Neural progenitor cell (in vitro differentiated cells): ENCODE measurements around the gene PCSK6. TPM values are rescaled to one million over a fixed set of nuclear protein-coding genes. Genes with fewer than 3 reads are reported as not detected.

Source experiments
- DNase-seq: peaks from one replicate; pipeline ENCODE4 v3.0.0-alpha.2; 2016; ENCODE audit warnings: low spot score
- H2AFZ ChIP-seq: fragments of 200-600 bp; sonication (generic); replicated peaks from 2 replicates; pipeline ENCODE4 v1.6.1; 2016; ENCODE audit warnings: antibody characterized with exemption
- H3F3A ChIP-seq: fragments of 200-600 bp; sonication (generic); 2 replicates; pipeline ENCODE4 v1.6.1; 2016; ENCODE audit warnings: antibody characterized with exemption, low read depth
- H3K27ac ChIP-seq: fragments of 200-600 bp; sonication (generic); 2 replicates; pipeline ENCODE4 v1.5.1; 2016; ENCODE audit warnings: mild to moderate bottlenecking
- H3K27me3 ChIP-seq: fragments of 200-600 bp; sonication (generic); 2 replicates; pipeline ENCODE4 v1.6.1; 2016; ENCODE audit warnings: mild to moderate bottlenecking, moderate library complexity
- H3K36me3 ChIP-seq: fragments of 200-600 bp; sonication (generic); 2 replicates; pipeline ENCODE4 v1.5.1; 2016
- H3K4me1 ChIP-seq: fragments of 200-600 bp; sonication (generic); 2 replicates; pipeline ENCODE4 v1.6.1; 2016; ENCODE audit warnings: mixed run types
- H3K4me2 ChIP-seq: fragments of 200-600 bp; sonication (generic); 2 replicates; pipeline ENCODE4 v1.6.1; 2016
- H3K4me3 ChIP-seq: fragments of 200-600 bp; sonication (generic); 2 replicates; pipeline ENCODE4 v1.5.1; 2016
- H3K79me2 ChIP-seq: fragments of 200-600 bp; sonication (generic); 2 replicates; pipeline ENCODE4 v1.6.1; 2016; ENCODE audit warnings: low read depth
- H3K9ac ChIP-seq: fragments of 200-600 bp; sonication (generic); 2 replicates; pipeline ENCODE4 v1.6.1; 2016
- H3K9me3 ChIP-seq: fragments of 200-600 bp; sonication (generic); 2 replicates; pipeline ENCODE4 v1.5.1; 2016; ENCODE audit warnings: low read depth
- H4K20me1 ChIP-seq: fragments of 200-600 bp; sonication (generic); 2 replicates; pipeline ENCODE4 v1.6.1; 2016; ENCODE audit warnings: low read depth
- H3K27ac Mint-ChIP-seq: 3 replicates; pipeline ENCODE4 v1.8.0; 2021; ENCODE audit warnings: mixed read lengths
- H3K27me3 Mint-ChIP-seq: 2 replicates; pipeline ENCODE4 v1.8.0; 2022; ENCODE audit warnings: low read depth, mild to moderate bottlenecking, inconsistent platforms, moderate library complexity, mixed read lengths; ENCODE audit not compliant: insufficient read depth
- H3K36me3 Mint-ChIP-seq: 3 replicates; pipeline ENCODE4 v1.8.0; 2021; ENCODE audit warnings: mixed read lengths
- H3K4me1 Mint-ChIP-seq: 3 replicates; pipeline ENCODE4 v1.8.0; 2021; ENCODE audit warnings: mixed read lengths
- H3K4me3 Mint-ChIP-seq: 3 replicates; pipeline ENCODE4 v1.8.0; 2021; ENCODE audit warnings: mild to moderate bottlenecking, moderate library complexity, mixed read lengths
- H3K9me3 Mint-ChIP-seq: 3 replicates; pipeline ENCODE4 v1.8.0; 2020; ENCODE audit warnings: mixed read lengths
- EZH2 ChIP-seq: fragments of 200-600 bp; sonication (generic); IDR thresholded peaks from 2 replicates; pipeline ENCODE4 v1.6.1; 2017; ENCODE audit warnings: antibody characterized with exemption, mild to moderate bottlenecking, moderate library complexity
- EZH2phosphoT487 ChIP-seq: fragments of 200-600 bp; sonication (generic); IDR thresholded peaks from 2 replicates; pipeline ENCODE4 v1.6.1; 2017; ENCODE audit warnings: antibody characterized with exemption
- total RNA-seq: library from RNA; depleted of rRNA; stranded (reverse); fragments of >200 nt; gene quantifications from 2 replicates; pipeline ENCODE4 v1.2.3, GENCODE V29; 2015; ENCODE audit warnings: low replicate concordance
- TF ChIP-seq, protein P1 (sequence below): fragments of 200-600 bp; sonication (generic); IDR thresholded peaks from 2 replicates; pipeline ENCODE4 v1.5.1; 2017; ENCODE audit warnings: antibody characterized with exemption, mild to moderate bottlenecking

Gene PCSK6
- total RNA-seq, 1 donor from 2014 or later: 1.9 TPM

DNA sequence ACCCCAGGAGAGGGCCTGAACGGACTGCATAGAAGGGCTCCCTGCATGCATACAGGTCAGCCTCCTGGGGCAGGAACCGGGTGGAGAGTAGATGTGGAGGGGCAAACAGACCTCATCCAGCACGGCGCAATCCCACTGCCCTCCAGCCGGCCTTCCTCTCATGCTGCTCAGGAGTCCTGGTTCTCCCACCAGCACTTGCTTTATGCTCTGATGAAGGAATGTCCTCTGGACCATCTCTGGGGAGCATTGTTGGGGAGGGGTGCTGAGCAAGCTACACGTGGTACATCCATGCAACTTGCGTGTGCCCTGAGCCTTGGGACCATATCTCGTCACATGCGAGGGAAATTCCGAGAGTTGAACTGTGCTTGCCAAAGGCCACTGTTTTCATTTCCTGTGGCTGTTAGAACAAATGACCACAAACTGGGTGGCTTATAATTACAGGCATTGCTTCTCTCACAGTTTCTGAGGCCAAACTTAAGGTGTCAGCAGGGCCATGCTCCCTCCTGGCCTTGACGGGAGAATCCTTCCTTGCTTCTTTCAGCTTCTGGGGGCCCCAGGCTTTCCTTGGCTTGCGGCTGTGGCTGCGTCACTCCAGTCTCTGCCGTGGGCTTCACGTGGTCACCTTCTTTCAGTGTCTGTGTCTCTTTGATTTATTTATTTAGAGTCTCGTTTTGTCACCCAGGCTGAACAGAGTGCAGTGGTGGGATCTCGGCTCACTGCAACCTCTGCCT, 224.4 kb downstream of the PCSK6 start:
- Mint-ChIP-seq H3K27me3 (peaks cover 2% of the 10 kb centered on the region), H3K9me3 (no peaks in the 10 kb centered on the region), H3K4me3 (no peak overlapping the region), H3K27ac (no peak overlapping the region), H3K36me3 (peaks cover 8% of the 10 kb centered on the region), H3K4me1 (peaks cover 3% of the 10 kb centered on the region)
- no peak overlapping the region for H3K4me3 ChIP-seq
- H3K4me1 ChIP-seq: no peaks in the 10 kb centered on the region
- no peak for DNase-seq
- no peaks in the 10 kb centered on the region for H3K79me2 ChIP-seq
- no peaks in the 10 kb centered on the region for H3K9me3 ChIP-seq
- H2AFZ ChIP-seq: no peak overlapping the region
- TF ChIP-seq, protein P1, sequence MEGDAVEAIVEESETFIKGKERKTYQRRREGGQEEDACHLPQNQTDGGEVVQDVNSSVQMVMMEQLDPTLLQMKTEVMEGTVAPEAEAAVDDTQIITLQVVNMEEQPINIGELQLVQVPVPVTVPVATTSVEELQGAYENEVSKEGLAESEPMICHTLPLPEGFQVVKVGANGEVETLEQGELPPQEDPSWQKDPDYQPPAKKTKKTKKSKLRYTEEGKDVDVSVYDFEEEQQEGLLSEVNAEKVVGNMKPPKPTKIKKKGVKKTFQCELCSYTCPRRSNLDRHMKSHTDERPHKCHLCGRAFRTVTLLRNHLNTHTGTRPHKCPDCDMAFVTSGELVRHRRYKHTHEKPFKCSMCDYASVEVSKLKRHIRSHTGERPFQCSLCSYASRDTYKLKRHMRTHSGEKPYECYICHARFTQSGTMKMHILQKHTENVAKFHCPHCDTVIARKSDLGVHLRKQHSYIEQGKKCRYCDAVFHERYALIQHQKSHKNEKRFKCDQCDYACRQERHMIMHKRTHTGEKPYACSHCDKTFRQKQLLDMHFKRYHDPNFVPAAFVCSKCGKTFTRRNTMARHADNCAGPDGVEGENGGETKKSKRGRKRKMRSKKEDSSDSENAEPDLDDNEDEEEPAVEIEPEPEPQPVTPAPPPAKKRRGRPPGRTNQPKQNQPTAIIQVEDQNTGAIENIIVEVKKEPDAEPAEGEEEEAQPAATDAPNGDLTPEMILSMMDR: no peak
- TF ChIP-seq EZH2phosphoT487: no peak
- no peak for TF ChIP-seq EZH2
- no peak overlapping the region for H3K4me2 ChIP-seq
- no peaks in the 10 kb centered on the region for H3F3A ChIP-seq
- H3K9ac ChIP-seq: no peak overlapping the region
- H3K27me3 ChIP-seq: no peaks in the 10 kb centered on the region
- H4K20me1 ChIP-seq: no peaks in the 10 kb centered on the region
- H3K36me3 ChIP-seq: no peaks in the 10 kb centered on the region
- H3K27ac ChIP-seq: no peak overlapping the region

DNA sequence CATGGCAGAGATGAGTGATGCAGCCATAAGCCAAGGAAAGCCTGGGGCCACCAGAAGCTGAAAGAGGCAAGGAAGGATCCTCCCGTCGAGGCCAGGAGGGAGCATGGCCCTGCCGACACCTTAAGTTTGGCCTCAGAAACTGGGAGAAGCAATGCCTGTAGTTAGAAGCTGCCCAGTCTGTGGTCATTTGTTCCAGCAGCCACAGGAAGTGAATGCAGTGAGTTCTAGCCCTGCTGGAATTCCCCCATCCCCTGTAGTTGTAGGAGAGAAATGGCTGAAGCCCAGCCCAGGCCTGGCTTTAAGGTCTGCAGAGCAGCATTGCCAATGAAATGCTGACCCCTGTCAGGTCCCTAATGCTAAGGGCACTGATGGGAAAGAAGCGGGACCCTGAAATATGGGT, 225.5 kb downstream of the PCSK6 start:
- Mint-ChIP-seq H3K27ac (no peak overlapping the region), H3K4me3 (no peak overlapping the region), H3K36me3 (peaks cover 3% of the 10 kb centered on the region), H3K4me1 (peaks cover 3% of the 10 kb centered on the region), H3K27me3 (peaks cover 2% of the 10 kb centered on the region), H3K9me3 (no peaks in the 10 kb centered on the region)
- H3K36me3 ChIP-seq: no peaks in the 10 kb centered on the region
- no peak overlapping the region for H3K4me2 ChIP-seq
- H3K27ac ChIP-seq: no peak overlapping the region
- H3K79me2 ChIP-seq: no peaks in the 10 kb centered on the region
- DNase-seq: no peak
- no peak overlapping the region for H3K4me3 ChIP-seq
- H2AFZ ChIP-seq: no peak overlapping the region
- TF ChIP-seq EZH2: no peak
- TF ChIP-seq, protein P1: no peak
- TF ChIP-seq EZH2phosphoT487: no peak
- H3K9ac ChIP-seq: no peak overlapping the region
- no peaks in the 10 kb centered on the region for H4K20me1 ChIP-seq
- H3K27me3 ChIP-seq: no peaks in the 10 kb centered on the region
- H3K4me1 ChIP-seq: no peaks in the 10 kb centered on the region
- H3F3A ChIP-seq: no peaks in the 10 kb centered on the region
- H3K9me3 ChIP-seq: no peaks in the 10 kb centered on the region

DNA sequence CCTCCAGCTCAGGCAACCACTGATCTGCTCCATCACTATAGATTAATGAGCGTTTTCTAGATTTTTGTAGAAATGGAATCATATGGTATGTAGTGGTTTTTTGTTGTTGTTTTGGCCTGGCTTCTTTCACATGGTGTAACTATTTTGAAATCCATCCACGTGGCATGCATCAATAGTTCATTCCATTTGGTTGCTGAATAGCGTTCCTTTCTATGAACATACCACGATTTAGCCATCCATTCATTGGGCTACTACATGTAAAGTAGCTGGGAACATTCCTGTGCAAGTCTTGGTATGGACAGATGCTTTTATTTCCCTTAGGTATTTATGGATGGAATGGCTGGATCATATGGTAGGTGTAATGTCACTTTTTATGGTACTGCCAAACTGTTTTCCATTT, 227.0 kb downstream of the PCSK6 start:
- Mint-ChIP-seq H3K4me1 (peaks cover 15% of the 10 kb centered on the region), H3K27me3 (peaks cover 5% of the 10 kb centered on the region), H3K27ac (no peak overlapping the region), H3K9me3 (no peaks in the 10 kb centered on the region), H3K36me3 (no peaks in the 10 kb centered on the region), H3K4me3 (no peak overlapping the region)
- Histone ChIP-seq H3K4me3 (no peak overlapping the region), H3K36me3 (no peaks in the 10 kb centered on the region), H3K4me2 (no peak overlapping the region), H3K27ac (no peak overlapping the region), H3K27me3 (no peaks in the 10 kb centered on the region), H3K9me3 (no peaks in the 10 kb centered on the region), H3K4me1 (no peaks in the 10 kb centered on the region), H4K20me1 (no peaks in the 10 kb centered on the region), H3K9ac (no peak overlapping the region), H3K79me2 (no peaks in the 10 kb centered on the region), H3F3A (no peaks in the 10 kb centered on the region), H2AFZ (no peak overlapping the region)
- no peak for DNase-seq
- TF ChIP-seq EZH2phosphoT487: no peak
- TF ChIP-seq EZH2: no peak
- TF ChIP-seq, protein P1: no peak
